ENCODE results near the gene PELO. TPM values are rescaled to one million over a fixed set of nuclear protein-coding genes. Genes with fewer than 3 reads are reported as not detected.

The PELO gene
- total and polyA plus RNA-seq, 9 of the 15 experiments (the other 6 are each of a cell fraction or from before 2014, with no cell fraction given): 5.8 to 14.6 (median 9.6) TPM

DNA sequence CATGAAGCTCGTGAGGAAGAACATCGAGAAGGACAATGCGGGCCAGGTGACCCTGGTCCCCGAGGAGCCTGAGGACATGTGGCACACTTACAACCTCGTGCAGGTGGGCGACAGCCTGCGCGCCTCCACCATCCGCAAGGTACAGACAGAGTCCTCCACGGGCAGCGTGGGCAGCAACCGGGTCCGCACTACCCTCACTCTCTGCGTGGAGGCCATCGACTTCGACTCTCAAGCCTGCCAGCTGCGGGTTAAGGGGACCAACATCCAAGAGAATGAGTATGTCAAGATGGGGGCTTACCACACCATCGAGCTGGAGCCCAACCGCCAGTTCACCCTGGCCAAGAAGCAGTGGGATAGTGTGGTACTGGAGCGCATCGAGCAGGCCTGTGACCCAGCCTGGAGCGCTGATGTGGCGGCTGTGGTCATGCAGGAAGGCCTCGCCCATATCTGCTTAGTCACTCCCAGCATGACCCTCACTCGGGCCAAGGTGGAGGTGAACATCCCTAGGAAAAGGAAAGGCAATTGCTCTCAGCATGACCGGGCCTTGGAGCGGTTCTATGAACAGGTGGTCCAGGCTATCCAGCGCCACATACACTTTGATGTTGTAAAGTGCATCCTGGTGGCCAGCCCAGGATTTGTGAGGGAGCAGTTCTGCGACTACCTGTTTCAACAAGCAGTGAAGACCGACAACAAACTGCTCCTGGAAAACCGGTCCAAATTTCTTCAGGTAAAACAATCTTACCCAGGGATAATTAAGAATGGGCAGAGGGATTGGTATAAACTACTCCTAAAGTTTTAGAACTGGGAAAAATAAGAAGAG is 12.9 kb downstream of the PELO start (continued):
- TF ChIP-seq, protein P1, sequence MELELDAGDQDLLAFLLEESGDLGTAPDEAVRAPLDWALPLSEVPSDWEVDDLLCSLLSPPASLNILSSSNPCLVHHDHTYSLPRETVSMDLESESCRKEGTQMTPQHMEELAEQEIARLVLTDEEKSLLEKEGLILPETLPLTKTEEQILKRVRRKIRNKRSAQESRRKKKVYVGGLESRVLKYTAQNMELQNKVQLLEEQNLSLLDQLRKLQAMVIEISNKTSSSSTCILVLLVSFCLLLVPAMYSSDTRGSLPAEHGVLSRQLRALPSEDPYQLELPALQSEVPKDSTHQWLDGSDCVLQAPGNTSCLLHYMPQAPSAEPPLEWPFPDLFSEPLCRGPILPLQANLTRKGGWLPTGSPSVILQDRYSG (tag; conservative IDR thresholded peaks at IDR 0.05; ENCODE audit: low read depth): no peak
- TF ChIP-seq ZNF384 (IDR thresholded peaks at IDR 0.05; ENCODE audit: low read depth, low read length) (no peak), DNMT1 (IDR thresholded peaks at IDR 0.05) (no peak), NR4A1 (CRISPR knock-in tag; IDR thresholded peaks at IDR 0.05) (no peak), NR4A1 (tag; IDR thresholded peaks at IDR 0.05) (no peak), XRCC3 (IDR thresholded peaks at IDR 0.05) (no peak), GTF2F1 (IDR thresholded peaks at IDR 0.05; ENCODE audit: low read depth, low read length) (no peak), NR1H2 (CRISPR knock-in tag; IDR thresholded peaks at IDR 0.05) (no peak), BCL6 (CRISPR knock-in tag; IDR thresholded peaks at IDR 0.05) (no peak)
- TF ChIP-seq, protein P2, sequence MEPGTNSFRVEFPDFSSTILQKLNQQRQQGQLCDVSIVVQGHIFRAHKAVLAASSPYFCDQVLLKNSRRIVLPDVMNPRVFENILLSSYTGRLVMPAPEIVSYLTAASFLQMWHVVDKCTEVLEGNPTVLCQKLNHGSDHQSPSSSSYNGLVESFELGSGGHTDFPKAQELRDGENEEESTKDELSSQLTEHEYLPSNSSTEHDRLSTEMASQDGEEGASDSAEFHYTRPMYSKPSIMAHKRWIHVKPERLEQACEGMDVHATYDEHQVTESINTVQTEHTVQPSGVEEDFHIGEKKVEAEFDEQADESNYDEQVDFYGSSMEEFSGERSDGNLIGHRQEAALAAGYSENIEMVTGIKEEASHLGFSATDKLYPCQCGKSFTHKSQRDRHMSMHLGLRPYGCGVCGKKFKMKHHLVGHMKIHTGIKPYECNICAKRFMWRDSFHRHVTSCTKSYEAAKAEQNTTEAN (CRISPR knock-in tag; IDR thresholded peaks at IDR 0.05): no peak
- TF ChIP-seq, protein P3, sequence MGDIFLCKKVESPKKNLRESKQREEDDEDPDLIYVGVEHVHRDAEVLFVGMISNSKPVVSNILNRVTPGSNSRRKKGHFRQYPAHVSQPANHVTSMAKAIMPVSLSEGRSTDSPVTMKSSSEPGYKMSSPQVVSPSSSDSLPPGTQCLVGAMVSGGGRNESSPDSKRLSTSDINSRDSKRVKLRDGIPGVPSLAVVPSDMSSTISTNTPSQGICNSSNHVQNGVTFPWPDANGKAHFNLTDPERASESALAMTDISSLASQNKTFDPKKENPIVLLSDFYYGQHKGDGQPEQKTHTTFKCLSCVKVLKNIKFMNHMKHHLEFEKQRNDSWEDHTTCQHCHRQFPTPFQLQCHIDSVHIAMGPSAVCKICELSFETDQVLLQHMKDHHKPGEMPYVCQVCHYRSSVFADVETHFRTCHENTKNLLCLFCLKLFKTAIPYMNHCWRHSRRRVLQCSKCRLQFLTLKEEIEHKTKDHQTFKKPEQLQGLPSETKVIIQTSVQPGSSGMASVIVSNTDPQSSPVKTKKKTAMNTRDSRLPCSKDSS (IDR thresholded peaks at IDR 0.05; ENCODE audit: low read depth, partially characterized antibody): no peak
- TF ChIP-seq, protein P4, sequence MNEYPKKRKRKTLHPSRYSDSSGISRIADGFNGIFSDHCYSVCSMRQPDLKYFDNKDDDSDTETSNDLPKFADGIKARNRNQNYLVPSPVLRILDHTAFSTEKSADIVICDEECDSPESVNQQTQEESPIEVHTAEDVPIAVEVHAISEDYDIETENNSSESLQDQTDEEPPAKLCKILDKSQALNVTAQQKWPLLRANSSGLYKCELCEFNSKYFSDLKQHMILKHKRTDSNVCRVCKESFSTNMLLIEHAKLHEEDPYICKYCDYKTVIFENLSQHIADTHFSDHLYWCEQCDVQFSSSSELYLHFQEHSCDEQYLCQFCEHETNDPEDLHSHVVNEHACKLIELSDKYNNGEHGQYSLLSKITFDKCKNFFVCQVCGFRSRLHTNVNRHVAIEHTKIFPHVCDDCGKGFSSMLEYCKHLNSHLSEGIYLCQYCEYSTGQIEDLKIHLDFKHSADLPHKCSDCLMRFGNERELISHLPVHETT (CRISPR knock-in tag; conservative IDR thresholded peaks at IDR 0.05 in 1 of 2, IDR thresholded peaks at IDR 0.05 in 1 of 2): no peak
